OCI-LY1 (cell line): ENCODE data around the gene CLPTM1L.

Experiments used
- H2AFZ ChIP-seq: fragments of 200-600 bp; sonication (generic), shearing (Covaris generic); 2 replicates; pipeline ENCODE4 v1.6.0; 2014; ENCODE audit warnings: antibody characterized with exemption, mild to moderate bottlenecking, low read length
- H3F3A ChIP-seq: fragments of 200-600 bp; sonication (generic), shearing (Covaris generic); 2 replicates; pipeline ENCODE4 v1.6.0; 2014; ENCODE audit warnings: mild to moderate bottlenecking, antibody characterized with exemption, low read length, moderate library complexity; ENCODE audit not compliant: insufficient read depth
- H3K27ac ChIP-seq: fragments of 200-600 bp; sonication (generic); 2 replicates; pipeline ENCODE4 v1.5.1; 2014; ENCODE audit warnings: low read length, mixed run types, mild to moderate bottlenecking, low read depth; ENCODE audit not compliant: poor library complexity, severe bottlenecking
- H3K27me3 ChIP-seq: fragments of 200-600 bp; sonication (generic); 2 replicates; pipeline ENCODE4 v1.6.0; 2014; ENCODE audit warnings: antibody characterized with exemption, mild to moderate bottlenecking, low read length, moderate library complexity; ENCODE audit not compliant: insufficient read depth
- H3K36me3 ChIP-seq: fragments of 200-600 bp; sonication (generic); 2 replicates; pipeline ENCODE4 v1.6.1; 2014; ENCODE audit warnings: mild to moderate bottlenecking, antibody characterized with exemption, low read length, moderate library complexity, mixed read lengths; ENCODE audit not compliant: insufficient read depth
- H3K4me1 ChIP-seq: fragments of 200-600 bp; sonication (generic); 2 replicates; pipeline ENCODE4 v1.5.1; 2014; ENCODE audit warnings: mild to moderate bottlenecking, low read length, moderate library complexity; ENCODE audit not compliant: insufficient read depth, severe bottlenecking
- H3K4me2 ChIP-seq: fragments of 200-600 bp; sonication (generic), shearing (Covaris generic); 2 replicates; pipeline ENCODE4 v1.6.1; 2014; ENCODE audit warnings: low read length
- H3K4me3 ChIP-seq: fragments of 200-600 bp; sonication (generic); 2 replicates; pipeline ENCODE4 v1.5.1; 2014; ENCODE audit warnings: low read length, low read depth, mild to moderate bottlenecking, mixed read lengths; ENCODE audit not compliant: poor library complexity, severe bottlenecking
- H3K79me2 ChIP-seq: fragments of 200-600 bp; shearing (Covaris generic); 2 replicates; pipeline ENCODE4 v1.6.1; 2016; ENCODE audit warnings: mixed run types, low read length, mixed read lengths; ENCODE audit not compliant: insufficient read depth
- H3K9ac ChIP-seq: fragments of 200-600 bp; sonication (generic), shearing (Covaris generic); 2 replicates; pipeline ENCODE4 v1.6.1; 2014; ENCODE audit warnings: mild to moderate bottlenecking, low read length, mixed read lengths
- H3K9me2 ChIP-seq: fragments of 200-600 bp; sonication (generic), shearing (Covaris generic); 2 replicates; pipeline ENCODE4 v1.6.1; 2014; ENCODE audit warnings: low read depth, mild to moderate bottlenecking, low read length, mixed read lengths
- H3K9me3 ChIP-seq: fragments of 200-600 bp; shearing (Covaris generic); 2 replicates; pipeline ENCODE4 v1.6.1; 2014; ENCODE audit warnings: low read length, mixed read lengths
- H4K20me1 ChIP-seq: fragments of 200-600 bp; sonication (generic), shearing (Covaris generic); 2 replicates; pipeline ENCODE4 v1.6.0; 2016; ENCODE audit warnings: mild to moderate bottlenecking, low read length; ENCODE audit not compliant: insufficient read depth
- CTCF ChIP-seq: fragments of 200-600 bp; sonication (generic), shearing (Covaris generic); IDR thresholded peaks from 2 replicates; pipeline ENCODE4 v1.5.1; 2017; ENCODE audit warnings: mild to moderate bottlenecking, antibody characterized with exemption, low read length, moderate library complexity, mixed read lengths
- EZH2 ChIP-seq: fragments of 200-600 bp; sonication (generic), shearing (Covaris generic); IDR thresholded peaks from 2 replicates; pipeline ENCODE4 v1.8.0; 2017; ENCODE audit warnings: borderline replicate concordance, mixed run types, mild to moderate bottlenecking, antibody characterized with exemption, low read length, moderate library complexity, mixed read lengths

Gene CLPTM1L

GRCh38 chr5:1322036-1322900 lies 22.6 kb downstream of the CLPTM1L start:
- no peak overlapping the region for H2AFZ ChIP-seq
- H3K79me2 ChIP-seq: no peaks in the 10 kb centered on the region
- TF ChIP-seq EZH2: no peak
- no peak for TF ChIP-seq CTCF
- H4K20me1 ChIP-seq: no peaks in the 10 kb centered on the region
- no peak overlapping the region for H3K4me3 ChIP-seq
- peaks cover 98% of the 10 kb centered on the region for H3K36me3 ChIP-seq
- no peak overlapping the region for H3K4me2 ChIP-seq
- no peak overlapping the region for H3K27ac ChIP-seq
- H3K9me2 ChIP-seq: no peaks in the 10 kb centered on the region
- peaks cover 7% of the 10 kb centered on the region for H3K4me1 ChIP-seq
- H3K9ac ChIP-seq: no peak overlapping the region
- H3K27me3 ChIP-seq: no peaks in the 10 kb centered on the region
- H3K9me3 ChIP-seq: no peaks in the 10 kb centered on the region
- H3F3A ChIP-seq: peaks cover 5% of the 10 kb centered on the region; the same call in 1 of the 2 replicates

- TF ChIP-seq EZH2 (no peak), CTCF (no peak)
- no peaks in the 10 kb centered on the region for H3K9me2 ChIP-seq
- H3K4me2 ChIP-seq: no peak overlapping the region
- H3K9ac ChIP-seq: no peak overlapping the region
- H3K27ac ChIP-seq: no peak overlapping the region
- no peaks in the 10 kb centered on the region for H3K79me2 ChIP-seq
- H3K36me3 ChIP-seq: peaks cover 95% of the 10 kb centered on the region
- H2AFZ ChIP-seq: no peak overlapping the region
- H4K20me1 ChIP-seq: no peaks in the 10 kb centered on the region
- H3K4me1 ChIP-seq: peaks cover 14% of the 10 kb centered on the region
- H3K27me3 ChIP-seq: no peaks in the 10 kb centered on the region
- no peaks in the 10 kb centered on the region for H3K9me3 ChIP-seq
- H3K4me3 ChIP-seq: no peak overlapping the region
- H3F3A ChIP-seq: peaks cover 5% of the 10 kb centered on the region; the same call in 1 of the 2 replicates
These were observed 23.3 kb downstream of the CLPTM1L start for GRCh38 chr5:1321576-1321975.

- peaks cover 23% of the 10 kb centered on the region for H3K4me1 ChIP-seq
- TF ChIP-seq CTCF (no peak), EZH2 (no peak)
- H3K9ac ChIP-seq: no peak overlapping the region
- H3K27ac ChIP-seq: no peak overlapping the region
- peaks cover 7% of the 10 kb centered on the region for H3F3A ChIP-seq
- H4K20me1 ChIP-seq: no peaks in the 10 kb centered on the region
- no peak overlapping the region for H2AFZ ChIP-seq
- H3K27me3 ChIP-seq: no peaks in the 10 kb centered on the region
- no peaks in the 10 kb centered on the region for H3K9me2 ChIP-seq
- H3K36me3 ChIP-seq: peaks cover 86% of the 10 kb centered on the region
- no peak overlapping the region for H3K4me3 ChIP-seq
- no peak overlapping the region for H3K4me2 ChIP-seq
- H3K79me2 ChIP-seq: no peaks in the 10 kb centered on the region
- H3K9me3 ChIP-seq: no peaks in the 10 kb centered on the region
These were observed 24.2 kb downstream of the CLPTM1L start for GRCh38 chr5:1320436-1321344.
